GM21390 (cell line): Measurements from ENCODE around the gene KHK.
"Not testable (repeated sequence)": the region's sequence is repeated elsewhere in the genome, so short reads cannot be mapped to it uniquely, and the experiment has no call there.

Experiments used
- ATAC-seq: cut with Tn5 transposase; IDR thresholded peaks from one replicate; pipeline ENCODE4 v1.9.1; 2021; ENCODE audit not compliant: unreplicated experiment

Gene KHK

GRCh38 chr2:27095745-27096651 lies 9.4 kb downstream of the KHK start:
- peak; percentile 76 for ATAC-seq

- no peak for ATAC-seq
These were observed 10.3 kb downstream of the KHK start for GRCh38 chr2:27096748-27097297.

GRCh38 chr2:27097341-27097740 lies 10.8 kb downstream of the KHK start:
- ATAC-seq, result no peak

- no peak for ATAC-seq
These were observed 12.9 kb downstream of the KHK start for GRCh38 chr2:27099334-27099955.

- no peak for ATAC-seq
These were observed 13.5 kb downstream of the KHK start for GRCh38 chr2:27100036-27100435.

GRCh38 chr2:27102329-27102728 lies 15.8 kb downstream of the KHK start:
- no peak for ATAC-seq

GRCh38 chr2:27105981-27106380 lies 19.4 kb downstream of the KHK start:
- ATAC-seq, result no peak

- no peak for ATAC-seq
These were observed 21.6 kb downstream of the KHK start for GRCh38 chr2:27108221-27108620.

- no peak for ATAC-seq
These were observed 22.5 kb downstream of the KHK start for GRCh38 chr2:27109083-27109482.

- not testable (repeated sequence) for ATAC-seq
These were observed 24.2 kb downstream of the KHK start for GRCh38 chr2:27110603-27111352.

GRCh38 chr2:27111392-27112078 lies 25.0 kb downstream of the KHK start:
- ATAC-seq, result not testable (repeated sequence)

GRCh38 chr2:27115519-27115918 lies 28.9 kb downstream of the KHK start:
- no peak for ATAC-seq

GRCh38 chr2:27117995-27118524 lies 31.5 kb downstream of the KHK start:
- no peak for ATAC-seq

GRCh38 chr2:27118525-27119329 lies 32.2 kb downstream of the KHK start, which contains the start of gene CGREF1:
Gene CGREF1, minus strand, starts transcription at chr2:27119128. Its CDS starts 14,762 bp downstream, at chr2:27104366.
- no peak for ATAC-seq

GRCh38 chr2:27119330-27119670 lies 32.7 kb downstream of the KHK start:
- not testable (repeated sequence) for ATAC-seq

GRCh38 chr2:27121906-27122305 lies 35.3 kb downstream of the KHK start:
- ATAC-seq, result no peak

- no peak for ATAC-seq
These were observed 36.2 kb downstream of the KHK start for GRCh38 chr2:27122791-27123190.

GRCh38 chr2:27123302-27124150 lies 37.0 kb downstream of the KHK start, which contains the start of gene ABHD1:
Gene ABHD1, plus strand, starts transcription at chr2:27123815. Its CDS starts 134 bp downstream, at chr2:27123949.
- no peak for ATAC-seq

- ATAC-seq, result no peak
These were observed 38.5 kb downstream of the KHK start for GRCh38 chr2:27125104-27125503.
